HS-5 (cell line): ENCODE data around the gene DUSP8.
"Not testable (repeated sequence)": the region's sequence is repeated elsewhere in the genome, so short reads cannot be mapped to it uniquely, and the experiment has no call there.

Experiments
- DNase-seq: peaks from one replicate; pipeline ENCODE4 v3.0.0-alpha.2; 2012; ENCODE audit warnings: low read depth

The DUSP8 gene

GRCh38 chr11:1513326-1514296 lies 58.5 kb downstream of the DUSP8 start:
- DNase-seq, result no peak

GRCh38 chr11:1512531-1513258 lies 59.4 kb downstream of the DUSP8 start:
- DNase-seq, result not testable (repeated sequence)

- DNase-seq, result no peak
Observed at GRCh38 chr11:1511937-1512496, 60.1 kb downstream of the DUSP8 start.

GRCh38 chr11:1510928-1511327 lies 61.1 kb downstream of the DUSP8 start:
- no peak for DNase-seq

GRCh38 chr11:1510351-1510750 lies 61.7 kb downstream of the DUSP8 start:
- not testable (repeated sequence) for DNase-seq

- DNase-seq, result no peak
Observed at GRCh38 chr11:1509626-1510255, 62.3 kb downstream of the DUSP8 start.

GRCh38 chr11:1508986-1509385 lies 63.1 kb downstream of the DUSP8 start:
- no peak for DNase-seq

GRCh38 chr11:1508491-1508891 lies 63.6 kb downstream of the DUSP8 start:
- DNase-seq, result no peak

GRCh38 chr11:1507381-1508140 lies 64.5 kb downstream of the DUSP8 start:
- DNase-seq, result no peak

GRCh38 chr11:1506981-1507380 lies 65.1 kb downstream of the DUSP8 start:
- DNase-seq, result no peak

- no peak for DNase-seq
Observed at GRCh38 chr11:1505480-1505879, 66.6 kb downstream of the DUSP8 start.

- DNase-seq, result no peak
Observed at GRCh38 chr11:1504581-1505290, 67.3 kb downstream of the DUSP8 start.

- DNase-seq, result no peak
Observed at GRCh38 chr11:1504138-1504537, 67.9 kb downstream of the DUSP8 start.
